Prostate gland (tissue), 2 donors: ENCODE measurements around the gene CCDC141. TPM values are rescaled to one million over a fixed set of nuclear protein-coding genes. Genes with fewer than 3 reads are reported as not detected.

Experiments used
- DNase-seq: peaks from one replicate; pipeline ENCODE4 v3.0.0-alpha.2; 2019; ENCODE audit warnings: low spot score
- H3K27ac ChIP-seq, 2 donors: fragments of 200-600 bp; sonication (generic); 2 replicates each; pipeline ENCODE4 v1.5.1; 2017 to 2019
- H3K27me3 ChIP-seq: fragments of 200-600 bp; sonication (generic); replicated peaks from 2 replicates; pipeline ENCODE4 v1.5.1; 2019; ENCODE audit not compliant: insufficient read depth
- H3K36me3 ChIP-seq, 2 donors: fragments of 200-600 bp; sonication (generic); 1 replicate in 1 of 2; 2 replicates in 1 of 2; pipeline versions ENCODE4 v1.5.1 to v1.8.1; 2017 to 2019
- H3K4me1 ChIP-seq: fragments of 200-600 bp; sonication (generic); replicated peaks from 2 replicates; pipeline ENCODE4 v1.5.1; 2019
- H3K4me3 ChIP-seq, 2 donors: fragments of 200-600 bp; sonication (generic); 2 replicates each; pipeline ENCODE4 v1.5.1; 2017 to 2019
- H3K9me3 ChIP-seq: fragments of 200-600 bp; sonication (generic); 2 replicates; pipeline ENCODE4 v1.5.1; 2017
- POLR2A ChIP-seq: fragments of 450-650 bp; IDR thresholded peaks from one replicate; pipeline ENCODE4 v1.6.1; 2016; ENCODE audit warnings: antibody characterized with exemption, mild to moderate bottlenecking
- POLR2AphosphoS5 ChIP-seq: sonication (generic); formaldehyde crosslinking; IDR thresholded peaks from one replicate; pipeline ENCODE4 v1.6.1; 2017; ENCODE audit warnings: antibody characterized with exemption
- WGBS: methylation state at CpG from one replicate; pipeline ENCODE4 v1.1.5; 2018; 5-methylcytosine and 5-hydroxymethylcytosine counted together
- intact Hi-C: fragments of 100-400 bp; cut with DNase I; formaldehyde crosslinking; loops from one replicate; pipeline ENCODE4 v1.14.2; 2022
- total RNA-seq, 2 donors: library from RNA; depleted of rRNA; stranded (reverse); fragments of >200 nt; gene quantifications; one replicate each; pipeline ENCODE4 v1.1.0, GENCODE V29; 2016
- TF ChIP-seq, protein P1 (sequence below), 4 experiments: fragments of 200-600 bp in 2 of 4; fragments of 450-650 bp in 2 of 4; sonication (generic) in 2 of 4; IDR thresholded peaks; 1 replicate in 3 of 4; 2 replicates in 1 of 4; pipeline ENCODE4 v1.5.1; 2016 to 2019; ENCODE audit warnings: antibody characterized with exemption in 4 of 4, mild to moderate bottlenecking in 2 of 4, moderate library complexity in 2 of 4

CCDC141 gene
- total RNA-seq, 2 donors from 2014 or later, result 0.32 to 8.6 TPM

- intact Hi-C loops, result no loop called here
- TF ChIP-seq, protein P1, sequence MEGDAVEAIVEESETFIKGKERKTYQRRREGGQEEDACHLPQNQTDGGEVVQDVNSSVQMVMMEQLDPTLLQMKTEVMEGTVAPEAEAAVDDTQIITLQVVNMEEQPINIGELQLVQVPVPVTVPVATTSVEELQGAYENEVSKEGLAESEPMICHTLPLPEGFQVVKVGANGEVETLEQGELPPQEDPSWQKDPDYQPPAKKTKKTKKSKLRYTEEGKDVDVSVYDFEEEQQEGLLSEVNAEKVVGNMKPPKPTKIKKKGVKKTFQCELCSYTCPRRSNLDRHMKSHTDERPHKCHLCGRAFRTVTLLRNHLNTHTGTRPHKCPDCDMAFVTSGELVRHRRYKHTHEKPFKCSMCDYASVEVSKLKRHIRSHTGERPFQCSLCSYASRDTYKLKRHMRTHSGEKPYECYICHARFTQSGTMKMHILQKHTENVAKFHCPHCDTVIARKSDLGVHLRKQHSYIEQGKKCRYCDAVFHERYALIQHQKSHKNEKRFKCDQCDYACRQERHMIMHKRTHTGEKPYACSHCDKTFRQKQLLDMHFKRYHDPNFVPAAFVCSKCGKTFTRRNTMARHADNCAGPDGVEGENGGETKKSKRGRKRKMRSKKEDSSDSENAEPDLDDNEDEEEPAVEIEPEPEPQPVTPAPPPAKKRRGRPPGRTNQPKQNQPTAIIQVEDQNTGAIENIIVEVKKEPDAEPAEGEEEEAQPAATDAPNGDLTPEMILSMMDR (IDR thresholded peaks at IDR 0.05), result no peak
- TF ChIP-seq POLR2AphosphoS5, result no peak
- no peak for TF ChIP-seq POLR2A
- no peaks in the 10 kb centered on the region for H3K4me1 ChIP-seq
These were observed 163.9 kb downstream of the CCDC141 start for GRCh38 chr2:178886006-178886405.

DNA sequence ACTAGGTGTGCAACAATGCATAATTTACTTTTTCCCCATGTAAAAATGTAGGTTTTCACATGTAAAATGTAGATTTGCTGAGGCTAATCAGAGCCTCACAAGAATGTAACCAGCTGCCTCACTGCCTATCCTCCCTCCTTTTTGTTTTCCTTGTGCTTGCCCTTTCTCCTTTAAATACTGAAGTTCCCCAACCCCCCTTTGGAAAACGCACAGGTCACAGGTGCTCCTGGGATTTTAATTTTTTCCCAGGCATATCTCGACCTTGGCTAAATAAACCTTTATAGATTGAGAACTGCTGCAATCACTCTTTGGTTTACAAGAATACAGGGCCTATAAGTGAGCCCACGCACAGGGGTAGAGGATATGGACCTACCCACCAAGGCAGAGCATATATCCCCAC is 165.5 kb downstream of the CCDC141 start:
- H3K4me3 ChIP-seq, result no peak overlapping the region
- no peak overlapping the region for H3K27ac ChIP-seq
- intact Hi-C loops, result no loop called here
- no peaks in the 10 kb centered on the region for H3K4me1 ChIP-seq
- TF ChIP-seq POLR2A (no peak), POLR2AphosphoS5 (no peak)
- TF ChIP-seq, protein P1 (IDR thresholded peaks at IDR 0.05), result no peak
- H3K36me3 ChIP-seq, result no peaks in the 10 kb centered on the region
- H3K9me3 ChIP-seq, result no peaks in the 10 kb centered on the region
- no peak for DNase-seq
- no peaks in the 10 kb centered on the region for H3K27me3 ChIP-seq
- WGBS, result 67% methylated on average over 3 of the region's 3 CpGs

More at GRCh38 chr2:178886006-178886405, 163.9 kb downstream of the CCDC141 start:
- WGBS, result 60% methylated on average over 3 of the region's 3 CpGs
- H3K27me3 ChIP-seq, result no peaks in the 10 kb centered on the region
- no peak overlapping the region for H3K27ac ChIP-seq
- H3K9me3 ChIP-seq, result no peaks in the 10 kb centered on the region
- no peak overlapping the region for H3K4me3 ChIP-seq
- DNase-seq, result no peak
- no peaks in the 10 kb centered on the region for H3K36me3 ChIP-seq

DNA sequence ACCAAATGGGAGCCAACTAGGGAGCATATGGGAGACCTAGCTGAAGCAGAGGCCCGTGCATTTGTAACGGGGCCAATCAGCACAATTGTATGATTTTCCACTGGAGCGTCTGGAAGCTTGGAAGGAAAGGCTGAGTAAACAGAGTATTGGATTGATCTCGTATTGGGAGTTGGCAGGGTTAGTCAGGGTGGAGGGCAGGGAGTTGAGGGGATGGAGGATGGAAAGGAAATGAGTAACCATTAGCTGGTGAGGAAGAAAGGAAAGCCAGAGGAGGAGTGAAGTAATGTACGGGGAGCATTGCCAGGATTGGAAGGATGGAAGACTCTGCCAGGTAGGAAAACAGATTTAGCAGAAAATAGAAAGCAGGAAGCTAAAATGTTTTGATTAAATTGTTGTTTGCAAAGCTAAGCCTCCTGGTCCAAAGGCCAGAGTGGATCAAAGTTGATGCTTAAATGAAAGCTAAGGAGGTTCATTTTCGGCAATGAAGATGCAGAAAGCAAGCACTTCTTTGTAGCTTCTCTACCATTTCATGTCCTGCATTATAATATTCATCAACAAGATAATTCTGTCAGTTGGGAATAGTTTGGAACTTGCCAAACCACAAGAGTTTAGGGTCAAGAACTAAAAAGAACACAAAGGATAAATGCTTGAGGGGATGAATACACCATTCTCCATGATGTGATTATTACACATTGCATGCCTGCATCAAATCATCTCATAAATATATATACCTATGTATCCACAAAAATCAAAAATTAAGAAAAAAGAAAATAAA is 167.1 kb downstream of the CCDC141 start:
- TF ChIP-seq, protein P1 (IDR thresholded peaks at IDR 0.05), result no peak
- no peak for TF ChIP-seq POLR2AphosphoS5
- TF ChIP-seq POLR2A, result no peak
- H3K36me3 ChIP-seq, result no peaks in the 10 kb centered on the region
- no peaks in the 10 kb centered on the region for H3K4me1 ChIP-seq
- H3K4me3 ChIP-seq, result no peak overlapping the region
- no peaks in the 10 kb centered on the region for H3K9me3 ChIP-seq
- DNase-seq, result no peak
- intact Hi-C loops, result no loop called here
- no peaks in the 10 kb centered on the region for H3K27me3 ChIP-seq
- 47% methylated on average over 6 of the region's 6 CpGs for WGBS
- H3K27ac ChIP-seq, result no peak overlapping the region

DNA sequence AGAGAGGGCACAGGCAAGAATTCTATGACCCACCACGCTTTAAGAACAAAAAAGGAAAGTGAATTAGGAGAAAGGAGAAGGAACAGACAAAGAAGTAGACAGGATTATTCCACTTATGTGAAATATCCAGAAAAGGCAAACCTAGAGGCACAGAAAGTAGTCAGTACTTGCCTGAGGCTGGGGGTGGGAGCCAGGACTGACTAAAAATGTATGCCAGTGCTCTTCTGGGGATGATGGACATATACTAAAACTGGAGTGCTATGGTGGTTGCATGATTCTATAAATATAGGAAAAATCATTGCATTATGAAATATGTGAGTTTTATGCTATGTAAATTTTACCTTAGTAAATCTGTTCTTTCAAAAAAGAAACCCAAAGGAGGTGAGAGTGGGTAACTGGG is 168.9 kb downstream of the CCDC141 start:
- H3K4me1 ChIP-seq, result no peaks in the 10 kb centered on the region
- intact Hi-C loops, result no loop called here

More for the DNA sequence above, 168.9 kb downstream of the CCDC141 start:
- Histone ChIP-seq H3K27ac (no peak overlapping the region), H3K9me3 (no peaks in the 10 kb centered on the region), H3K36me3 (no peaks in the 10 kb centered on the region), H3K4me3 (no peak overlapping the region), H3K27me3 (no peaks in the 10 kb centered on the region)
- WGBS, result 88% methylated on average over 1 of the region's 1 CpG
- TF ChIP-seq, protein P1 (IDR thresholded peaks at IDR 0.05), result no peak
- TF ChIP-seq POLR2A, result no peak
- no peak for TF ChIP-seq POLR2AphosphoS5
- DNase-seq, result no peak
